HG03064 (cell line): ENCODE data around the gene RPRD1A.
"Not testable (repeated sequence)": the region's sequence is repeated elsewhere in the genome, so short reads cannot be mapped to it uniquely, and the experiment has no call there.

ENCODE experiments used
- ATAC-seq: cut with Tn5 transposase; IDR thresholded peaks from one replicate; pipeline ENCODE4 v1.9.1; 2021; ENCODE audit warnings: low read depth; ENCODE audit not compliant: unreplicated experiment

The RPRD1A gene, protein sequence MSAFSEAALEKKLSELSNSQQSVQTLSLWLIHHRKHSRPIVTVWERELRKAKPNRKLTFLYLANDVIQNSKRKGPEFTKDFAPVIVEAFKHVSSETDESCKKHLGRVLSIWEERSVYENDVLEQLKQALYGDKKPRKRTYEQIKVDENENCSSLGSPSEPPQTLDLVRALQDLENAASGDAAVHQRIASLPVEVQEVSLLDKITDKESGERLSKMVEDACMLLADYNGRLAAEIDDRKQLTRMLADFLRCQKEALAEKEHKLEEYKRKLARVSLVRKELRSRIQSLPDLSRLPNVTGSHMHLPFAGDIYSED

GRCh38 chr18:36067055-36067957 is at the start of gene RPRD1A:
TSS of gene RPRD1A (minus strand) at chr18:36067559. CDS start at chr18:36067404, 155 bp downstream.
- ATAC-seq, result peak; percentile 90

DNA sequence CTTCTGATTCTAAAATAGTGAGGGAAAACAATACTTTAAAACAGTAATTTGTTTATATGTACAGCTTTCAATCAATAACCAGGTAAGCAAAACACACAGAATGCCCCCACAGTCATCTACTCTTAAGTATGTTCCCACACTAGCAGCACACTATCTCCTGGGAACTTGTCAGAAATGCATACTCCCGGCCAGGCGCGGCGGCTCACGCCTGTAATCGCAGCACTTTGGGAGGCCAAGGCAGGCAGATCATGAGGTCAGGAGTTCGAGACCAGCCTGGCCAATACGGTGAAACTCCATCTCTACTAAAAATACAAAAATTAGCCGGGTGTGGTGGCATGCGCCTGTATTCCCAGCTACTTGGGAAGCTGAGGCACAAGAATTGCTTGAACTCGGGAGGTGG is 49.4 kb upstream of the RPRD1A start:
- ATAC-seq, result not testable (repeated sequence)

GRCh38 chr18:36114738-36115137 is 47.4 kb upstream of the RPRD1A start:
- ATAC-seq, result no peak

DNA sequence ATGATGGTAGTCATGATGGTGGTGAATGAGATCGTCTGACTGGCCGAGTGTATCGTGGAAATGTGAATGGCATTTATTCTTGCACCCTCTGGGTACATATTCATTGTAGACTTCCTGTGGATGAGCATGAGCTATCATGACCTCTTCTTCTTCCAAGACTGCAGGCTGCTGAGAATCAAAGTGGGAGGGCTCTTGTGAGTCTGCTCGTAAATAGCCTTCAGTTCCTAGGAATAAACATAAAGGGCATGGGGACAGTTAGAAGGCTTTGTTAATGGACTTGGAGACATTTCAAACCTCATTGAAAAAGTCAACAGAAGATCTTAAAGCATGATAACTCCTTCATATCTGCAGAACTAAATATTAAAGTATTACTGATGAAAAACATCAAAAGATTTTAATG is 46.9 kb upstream of the RPRD1A start:
- ATAC-seq, result no peak

GRCh38 chr18:36112302-36112701 is 44.9 kb upstream of the RPRD1A start:
- no peak for ATAC-seq

- ATAC-seq, result no peak
Measured at GRCh38 chr18:36109737-36110136, 42.4 kb upstream of the RPRD1A start.

DNA sequence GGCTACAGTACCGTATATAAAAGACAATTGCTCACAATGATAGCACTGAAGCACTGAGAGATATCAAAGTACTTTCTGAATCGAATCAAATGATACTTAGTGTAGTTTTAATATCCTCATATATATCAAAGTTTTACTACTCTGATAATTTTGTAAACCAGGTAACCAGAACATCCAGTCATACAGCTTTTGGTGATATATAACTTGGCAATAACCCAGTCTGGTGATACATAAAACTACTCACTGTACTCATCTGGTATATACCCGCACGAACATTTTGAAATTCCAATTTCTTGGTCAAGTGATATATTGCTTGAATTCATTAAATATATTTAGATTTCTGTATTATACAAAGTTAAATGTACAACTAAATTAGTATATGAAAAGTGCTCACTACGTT is 41.2 kb upstream of the RPRD1A start:
- ATAC-seq, result no peak

DNA sequence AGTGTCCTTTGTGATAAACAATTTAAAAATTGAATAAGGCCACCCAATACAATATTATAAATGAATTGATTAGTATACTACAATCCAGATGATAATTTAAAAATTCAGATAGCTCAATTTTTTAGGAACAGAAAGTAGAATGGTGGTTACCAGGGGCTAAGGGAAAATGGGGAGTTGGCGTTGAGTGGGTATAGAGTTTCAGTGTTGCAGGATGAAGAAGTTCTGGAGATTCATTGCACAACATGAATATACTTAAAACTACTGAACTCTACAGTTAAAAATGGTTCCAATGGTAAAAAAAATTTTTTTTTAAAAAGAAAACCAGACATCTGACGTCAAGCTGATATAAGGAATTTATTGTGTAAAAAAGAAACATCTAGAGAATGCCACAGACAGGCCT is 40.8 kb upstream of the RPRD1A start:
- ATAC-seq, result no peak

DNA sequence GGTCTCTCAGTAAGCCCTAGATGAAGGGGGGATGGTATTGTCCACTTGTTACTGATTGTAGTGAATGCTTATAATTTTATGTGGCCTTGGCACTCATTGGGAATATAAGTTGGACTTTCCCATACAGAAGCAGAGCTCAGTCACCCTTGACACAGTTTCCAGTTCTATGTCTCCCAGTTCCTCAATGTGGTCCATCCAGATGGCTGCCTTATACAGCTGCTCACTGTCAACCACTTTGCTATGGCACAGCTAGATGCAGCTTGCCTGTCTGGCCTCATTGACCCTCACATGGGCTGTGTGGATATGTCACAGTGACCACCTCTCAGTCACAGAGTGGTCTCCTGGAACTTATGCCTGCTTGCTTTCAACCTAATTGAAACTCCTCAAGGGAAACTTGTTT is 40.1 kb upstream of the RPRD1A start:
- no peak for ATAC-seq

DNA sequence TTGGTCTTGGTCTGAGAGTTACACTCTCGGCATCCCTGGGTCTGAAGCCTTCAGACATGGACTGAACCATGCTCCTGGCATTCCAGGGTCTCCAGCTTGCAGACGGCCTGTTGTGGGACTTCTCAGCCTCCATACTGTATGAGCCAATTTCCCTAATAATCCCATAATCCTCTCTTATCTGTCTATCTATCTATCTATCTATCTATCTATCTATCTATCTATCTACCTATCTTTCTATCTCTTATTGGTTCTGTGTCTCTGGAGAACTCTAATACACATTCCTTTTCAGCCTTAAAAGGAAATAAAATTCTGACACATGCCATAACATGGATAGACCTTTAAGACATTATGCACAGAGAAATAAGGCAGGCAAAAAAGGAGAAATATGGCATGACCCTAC is 37.4 kb upstream of the RPRD1A start:
- no peak for ATAC-seq

- ATAC-seq, result no peak
Measured at GRCh38 chr18:36101943-36102342, 34.6 kb upstream of the RPRD1A start.

DNA sequence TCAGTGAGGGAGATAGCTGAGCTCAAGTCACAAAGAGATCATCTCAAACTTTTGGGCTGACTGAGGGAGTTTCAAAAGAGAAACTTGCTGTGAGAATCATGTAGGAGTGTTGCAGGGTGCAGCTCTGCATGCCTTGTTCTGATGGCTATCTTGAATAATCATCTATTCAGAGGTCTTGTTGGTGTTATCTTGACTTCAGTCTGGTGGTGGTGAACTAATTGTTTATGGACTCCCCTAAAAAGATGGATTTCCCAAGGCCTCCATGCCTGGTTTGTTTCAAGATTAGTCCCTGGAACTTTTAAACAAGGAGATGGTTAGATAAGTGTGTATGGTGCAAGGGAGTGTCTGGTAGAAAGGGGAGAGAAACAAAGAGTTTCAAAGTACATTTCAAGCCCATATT is 32.0 kb upstream of the RPRD1A start:
- ATAC-seq, result no peak

DNA sequence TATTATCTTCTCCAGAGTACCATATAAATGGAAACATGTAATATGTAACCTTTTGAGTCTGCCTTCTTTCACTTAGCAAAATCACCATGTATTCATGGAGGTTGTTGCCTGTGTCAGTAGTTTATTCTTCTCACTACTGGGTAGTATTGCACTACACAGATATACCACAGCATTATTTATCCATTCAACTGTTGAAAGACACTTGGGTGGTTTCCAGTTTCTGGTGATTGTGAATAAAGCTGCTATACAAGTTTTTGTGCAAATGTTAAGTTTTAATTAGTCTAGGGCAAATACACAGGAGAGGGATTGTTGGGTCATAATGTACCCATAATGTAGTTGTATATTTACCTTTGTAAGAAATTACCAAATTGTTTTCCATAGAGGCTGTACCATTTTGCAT is 29.6 kb upstream of the RPRD1A start:
- no peak for ATAC-seq

DNA sequence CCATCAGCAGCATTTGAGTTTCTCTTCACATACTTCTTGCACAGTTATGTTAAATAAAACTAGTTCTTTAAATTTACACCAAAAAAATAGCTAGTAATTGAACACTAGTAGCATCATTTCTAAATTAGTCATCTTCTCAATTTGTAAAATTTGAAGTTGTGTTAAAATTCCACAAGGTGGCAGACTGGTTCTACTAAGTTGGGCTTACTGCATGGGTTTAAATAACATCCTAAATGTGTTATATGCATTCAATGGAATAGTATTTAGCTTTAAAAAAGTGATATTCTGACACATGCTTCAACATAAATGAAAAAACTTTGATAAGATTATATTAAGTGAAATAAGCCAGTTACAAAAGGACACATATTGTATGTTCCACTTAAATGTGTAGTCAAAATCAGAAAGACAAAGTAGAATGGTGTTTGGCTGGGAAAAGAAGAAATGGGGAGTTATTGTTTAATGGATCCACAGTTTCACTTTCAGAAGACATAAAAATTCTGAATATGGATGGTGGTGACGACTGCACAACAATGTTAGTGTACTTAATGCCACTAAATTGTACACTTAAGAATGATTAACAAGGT is 28.7 kb upstream of the RPRD1A start:
- no peak for ATAC-seq

- ATAC-seq, result no peak
Measured at GRCh38 chr18:36094431-36094830, 27.1 kb upstream of the RPRD1A start.

DNA sequence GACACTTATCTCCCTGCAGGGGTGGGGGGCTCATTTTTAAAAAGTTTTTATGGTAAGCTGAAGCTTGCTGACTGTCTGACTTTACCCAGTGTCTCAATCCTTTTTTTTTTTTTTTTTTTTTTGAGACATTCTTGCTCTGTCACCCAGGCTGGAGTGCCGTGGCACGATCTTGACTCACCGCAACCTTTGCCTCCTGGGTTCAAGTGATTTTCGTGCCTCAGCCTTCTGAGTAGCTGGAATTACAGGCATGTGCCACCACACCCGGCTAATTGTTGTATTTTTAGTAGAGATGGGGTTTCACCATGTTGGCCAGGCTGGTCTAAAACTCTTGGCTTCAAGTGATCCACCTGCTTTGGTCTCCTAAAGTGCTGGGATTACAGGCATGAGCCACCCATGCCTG is 24.8 kb upstream of the RPRD1A start:
- ATAC-seq, result not testable (repeated sequence)

- ATAC-seq, result no peak
Measured at GRCh38 chr18:36089001-36089400, 21.6 kb upstream of the RPRD1A start.

GRCh38 chr18:36088256-36088655 is 20.9 kb upstream of the RPRD1A start:
- no peak for ATAC-seq

GRCh38 chr18:36086186-36086585 is 18.8 kb upstream of the RPRD1A start:
- no peak for ATAC-seq

- no peak for ATAC-seq
Measured at GRCh38 chr18:36085195-36085594, 17.8 kb upstream of the RPRD1A start.

DNA sequence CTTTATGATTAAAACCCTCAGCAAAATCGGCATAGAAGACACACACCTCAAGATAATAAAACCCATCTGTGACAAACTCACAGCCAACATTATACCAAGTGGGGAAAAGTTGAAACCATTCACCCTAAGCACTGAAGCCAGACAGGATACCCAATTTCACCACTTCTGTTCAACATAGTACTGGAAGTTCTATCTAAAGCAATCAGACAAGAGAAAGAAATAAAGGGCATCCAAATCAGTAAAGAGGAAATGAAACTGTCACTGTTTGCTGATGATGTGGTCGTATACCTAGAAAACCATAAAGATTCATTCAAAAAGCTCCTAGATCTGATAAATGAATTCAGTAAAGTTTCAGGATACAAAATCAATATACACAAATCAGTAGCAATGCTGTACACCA is 16.4 kb upstream of the RPRD1A start:
- no peak for ATAC-seq
